Measurements from ENCODE around the gene ASAP2.

The ASAP2 gene

DNA sequence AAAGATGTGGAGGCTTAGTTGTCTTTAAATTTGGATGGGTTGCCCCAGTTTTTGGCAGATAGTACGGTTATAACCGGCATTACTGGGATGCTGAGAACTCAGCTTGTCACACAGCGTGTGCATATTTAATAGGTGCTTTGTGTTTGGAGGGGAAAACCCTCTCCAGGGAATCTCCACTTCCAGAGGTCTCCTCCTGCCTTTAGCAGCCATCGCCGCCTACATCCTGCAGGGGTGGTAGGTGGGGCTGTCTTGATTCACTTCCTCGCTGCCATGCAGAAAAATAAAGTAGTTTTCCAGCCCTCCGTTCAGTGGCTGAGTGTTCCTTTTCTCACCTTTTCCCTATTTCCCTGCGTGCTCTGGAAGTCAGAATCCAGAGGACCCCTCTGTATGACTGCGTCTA lies 140.3 kb downstream of the ASAP2 start:
- DNase-seq (ENCODE audit: low read depth in 2 of 2) = no peak

DNA sequence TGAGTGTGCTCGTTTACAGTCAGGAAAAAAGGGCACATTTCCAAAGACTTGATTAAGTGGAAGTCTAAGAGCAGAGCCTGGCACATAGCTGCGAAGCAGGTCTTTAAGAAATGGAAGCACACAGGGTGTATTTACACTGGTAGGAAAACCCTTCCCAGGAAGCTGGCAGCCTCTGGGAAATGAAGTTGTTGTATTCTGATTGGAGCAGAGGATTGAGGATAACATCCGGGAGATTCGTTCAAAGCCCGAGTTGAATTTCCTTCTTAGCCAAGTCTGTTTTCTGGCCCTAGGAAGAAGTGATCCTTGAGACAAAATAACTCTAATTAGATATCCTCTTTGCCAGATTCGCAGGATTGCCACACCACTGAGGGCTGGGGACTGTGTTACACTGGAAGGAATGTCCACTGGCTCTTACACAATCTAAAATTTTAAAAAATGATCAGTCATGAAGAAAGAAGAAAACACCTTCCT lies 140.8 kb downstream of the ASAP2 start:
- no peak for DNase-seq (ENCODE audit: low read depth in 2 of 2)

DNA sequence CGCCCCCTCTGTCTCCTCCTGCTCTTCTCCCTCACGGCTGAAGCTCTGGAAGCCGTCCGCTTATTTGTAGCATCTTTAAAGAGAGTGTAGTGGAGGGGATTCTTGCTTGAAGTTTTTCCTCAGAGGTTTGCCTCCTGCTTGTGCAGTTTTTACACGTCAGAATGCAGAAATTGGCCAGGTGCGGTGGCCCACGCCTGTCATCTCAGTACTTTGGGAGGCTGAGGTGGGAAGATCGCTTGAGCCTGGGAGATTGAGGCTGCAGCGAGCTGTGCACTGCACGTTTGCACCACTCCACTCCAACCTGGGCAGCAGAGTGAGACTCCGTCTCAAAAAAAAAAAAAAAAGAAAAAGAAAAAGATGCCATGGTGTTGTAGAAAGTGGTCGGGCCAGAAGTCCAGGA lies 147.7 kb downstream of the ASAP2 start:
- no peak for DNase-seq (ENCODE audit: low read depth in 2 of 2)

DNA sequence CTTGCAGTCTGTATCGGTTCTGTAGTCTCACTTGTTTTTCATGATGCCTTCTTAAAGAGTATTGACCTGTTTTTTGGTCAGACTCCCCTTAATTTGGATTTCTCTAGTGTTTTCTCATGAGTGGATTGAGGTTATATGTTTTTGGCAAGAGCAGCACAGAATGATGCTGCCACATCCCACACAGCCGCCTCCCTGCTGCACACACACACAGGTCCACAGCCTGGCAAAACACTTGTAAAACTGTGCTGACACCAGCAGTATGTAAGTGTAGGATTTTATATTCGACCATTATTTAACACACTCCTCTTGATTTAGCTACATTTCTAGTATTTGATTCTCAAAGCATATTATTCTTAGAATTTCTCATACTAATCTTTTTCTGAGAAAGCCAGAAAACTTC lies 148.7 kb downstream of the ASAP2 start:
- DNase-seq (ENCODE audit: low read depth in 2 of 2) = no peak

DNA sequence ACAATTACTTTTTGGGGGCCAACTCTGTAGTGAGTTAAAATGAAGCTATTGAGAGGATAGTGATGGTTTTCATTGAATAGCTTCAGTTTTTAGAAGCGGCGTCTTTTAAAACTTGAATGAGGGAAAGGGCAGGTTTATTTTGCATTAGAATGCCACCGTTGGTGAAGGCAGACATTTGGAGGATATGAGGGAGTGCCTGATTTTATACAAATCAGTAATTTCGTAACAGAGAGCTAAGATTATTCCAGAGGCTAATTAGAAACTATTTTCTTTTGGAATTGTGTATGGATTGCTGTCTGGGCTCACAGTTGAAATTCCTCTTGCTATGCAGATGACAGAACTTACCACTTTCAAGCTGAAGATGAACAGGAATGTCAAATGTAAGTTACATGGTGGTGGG lies 149.1 kb downstream of the ASAP2 start:
- no peak for DNase-seq (ENCODE audit: low read depth in 2 of 2)

DNA sequence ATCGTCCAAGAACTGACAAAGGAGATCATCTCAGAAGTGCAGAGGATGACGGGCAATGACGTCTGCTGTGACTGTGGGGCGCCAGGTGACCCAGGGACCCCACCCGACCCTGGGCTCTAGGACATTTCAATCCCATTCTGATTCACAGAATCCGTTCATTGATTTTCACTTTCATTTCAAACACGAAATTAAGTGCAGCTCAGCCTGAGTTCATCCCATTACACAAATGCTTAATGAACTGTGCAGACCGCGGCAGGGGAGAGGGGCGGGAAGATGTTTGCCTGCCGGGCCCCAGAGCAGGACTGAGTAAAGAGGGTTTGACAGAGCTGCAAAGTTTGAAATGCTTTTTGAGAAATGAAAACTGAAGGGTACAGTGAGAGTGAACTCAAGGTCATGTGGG lies 149.6 kb downstream of the ASAP2 start:
- no peak for DNase-seq (ENCODE audit: low read depth in 2 of 2)

DNA sequence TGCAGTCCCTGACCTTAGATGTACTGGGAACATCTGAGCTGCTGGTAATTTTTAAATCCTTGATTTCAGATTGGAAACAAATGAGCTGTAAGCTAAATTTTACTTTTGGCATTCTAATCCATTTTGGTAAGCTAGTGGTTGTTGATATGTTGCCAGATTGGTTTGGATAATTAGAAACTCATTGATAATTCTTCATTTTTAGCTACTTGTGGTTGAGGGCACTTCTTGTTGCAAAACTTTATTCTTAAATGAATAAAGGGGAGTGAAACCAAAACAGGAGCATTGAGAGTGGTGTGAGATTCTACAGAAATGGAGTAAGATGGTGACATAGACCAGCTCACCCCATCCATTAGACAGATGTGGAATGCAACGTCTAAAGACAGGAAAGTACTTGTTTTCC lies 152.2 kb downstream of the ASAP2 start:
- DNase-seq (ENCODE audit: low read depth in 2 of 2) = no peak

DNA sequence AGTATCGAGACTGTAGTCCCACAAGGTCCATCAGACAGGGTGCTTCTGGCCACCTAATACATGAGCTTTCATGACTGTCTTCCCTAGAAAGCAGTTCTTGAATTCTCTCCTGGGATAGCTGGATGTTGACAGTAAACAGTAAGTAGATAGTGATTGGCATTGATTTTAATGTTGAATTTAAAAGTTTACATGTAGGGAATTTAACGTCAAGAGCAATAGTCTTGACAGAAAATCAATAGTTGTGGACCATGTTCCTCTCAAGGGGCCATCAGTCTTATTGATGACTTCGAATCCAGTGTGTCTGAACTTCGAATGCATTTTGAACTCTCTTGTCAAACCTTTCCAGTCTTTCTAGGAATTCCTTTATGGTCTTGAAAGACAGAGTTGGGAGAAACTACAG lies 152.9 kb downstream of the ASAP2 start:
- DNase-seq (ENCODE audit: low read depth in 2 of 2) = no peak

DNA sequence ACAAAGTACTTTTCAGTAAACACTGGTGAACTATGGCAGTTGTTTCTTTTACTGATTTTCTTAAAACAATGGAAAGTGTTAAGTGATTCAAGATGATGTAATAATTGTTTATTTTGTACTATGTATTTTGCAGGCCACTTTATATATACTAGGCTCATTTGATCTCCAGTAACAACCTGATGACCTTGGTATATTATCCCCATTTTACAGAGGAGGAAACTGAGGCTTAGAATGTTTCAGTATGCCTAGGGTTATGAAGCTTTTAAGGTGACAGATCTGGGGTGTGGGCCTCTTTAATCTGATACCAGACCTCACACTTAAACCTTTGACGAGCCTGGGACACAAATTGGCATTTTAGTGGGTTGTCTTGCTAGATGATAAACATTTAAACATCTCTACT lies 153.5 kb downstream of the ASAP2 start:
- no peak for DNase-seq (ENCODE audit: low read depth in 2 of 2)

DNA sequence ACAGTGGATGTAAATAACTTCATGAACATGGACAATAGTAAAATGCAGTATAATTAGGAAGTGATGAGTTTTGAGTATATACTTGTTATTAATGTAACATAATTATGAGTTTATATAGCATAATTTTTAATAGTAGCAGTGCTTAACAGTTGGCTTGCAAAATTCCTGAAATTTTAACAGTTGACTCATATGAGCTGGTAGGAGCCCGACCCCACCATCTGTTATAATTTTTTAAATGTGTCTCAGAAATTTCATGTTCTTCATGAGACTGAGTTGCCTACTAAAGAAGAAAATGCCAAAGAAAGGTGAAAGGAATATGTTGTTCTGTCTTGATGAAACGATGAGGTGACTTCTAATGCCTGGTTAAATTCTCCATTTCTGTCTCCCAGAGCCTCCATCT lies 154.1 kb downstream of the ASAP2 start:
- DNase-seq (ENCODE audit: low read depth in 2 of 2) = no peak

DNA sequence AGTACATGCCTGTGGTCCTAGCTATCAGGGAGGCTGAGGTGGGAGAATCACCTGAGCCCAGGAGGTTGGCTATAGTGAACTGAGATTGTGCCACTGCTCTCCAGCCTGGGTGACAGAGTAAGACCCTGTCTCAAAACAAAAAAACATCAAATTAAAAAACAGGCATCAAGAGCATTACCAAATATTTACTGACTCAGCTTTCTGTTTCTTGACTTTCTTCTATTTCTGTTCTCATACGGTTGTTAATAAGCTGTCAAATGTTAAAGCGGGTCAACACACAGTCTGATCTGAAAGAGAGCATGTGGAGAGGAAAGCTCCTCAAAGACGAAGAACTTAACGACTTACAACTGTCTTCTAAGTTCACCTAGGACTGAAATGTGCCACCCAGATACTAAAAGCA lies 157.8 kb downstream of the ASAP2 start:
- DNase-seq (ENCODE audit: low read depth in 2 of 2) = no peak

DNA sequence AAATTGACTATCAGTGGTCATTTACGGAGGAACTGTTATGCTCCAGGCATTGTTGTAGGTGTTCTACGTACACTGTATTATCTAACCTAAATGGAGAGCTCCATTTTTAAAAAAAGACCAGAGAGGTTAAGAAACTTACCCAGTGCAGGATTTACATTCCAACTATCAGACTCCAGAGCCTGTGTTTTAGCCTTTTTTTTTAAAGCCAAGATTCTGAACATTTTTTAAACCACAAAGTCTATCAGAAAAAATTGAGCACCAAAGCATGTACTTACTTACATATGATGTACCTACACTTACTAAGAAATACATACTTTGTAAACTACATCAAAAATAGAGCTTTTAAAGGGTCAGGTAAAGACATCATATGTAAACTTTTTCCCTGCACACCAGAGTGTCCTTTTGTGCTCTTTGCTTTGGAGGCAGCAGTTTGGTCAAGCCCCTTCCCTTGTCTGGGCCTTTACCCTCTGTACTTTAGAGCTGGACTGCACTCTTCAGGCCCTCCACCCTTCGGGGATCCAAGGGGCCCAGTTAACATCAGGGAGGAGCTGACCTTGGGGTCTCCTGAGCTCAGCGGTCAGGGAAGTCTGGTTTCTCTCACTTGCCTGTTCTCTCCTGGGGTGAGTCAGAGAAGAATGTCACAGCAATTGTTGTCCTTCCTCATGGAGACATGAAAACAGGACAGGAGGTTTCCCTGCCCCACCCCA lies 158.3 kb downstream of the ASAP2 start:
- no peak for DNase-seq (ENCODE audit: low read depth in 2 of 2)

DNA sequence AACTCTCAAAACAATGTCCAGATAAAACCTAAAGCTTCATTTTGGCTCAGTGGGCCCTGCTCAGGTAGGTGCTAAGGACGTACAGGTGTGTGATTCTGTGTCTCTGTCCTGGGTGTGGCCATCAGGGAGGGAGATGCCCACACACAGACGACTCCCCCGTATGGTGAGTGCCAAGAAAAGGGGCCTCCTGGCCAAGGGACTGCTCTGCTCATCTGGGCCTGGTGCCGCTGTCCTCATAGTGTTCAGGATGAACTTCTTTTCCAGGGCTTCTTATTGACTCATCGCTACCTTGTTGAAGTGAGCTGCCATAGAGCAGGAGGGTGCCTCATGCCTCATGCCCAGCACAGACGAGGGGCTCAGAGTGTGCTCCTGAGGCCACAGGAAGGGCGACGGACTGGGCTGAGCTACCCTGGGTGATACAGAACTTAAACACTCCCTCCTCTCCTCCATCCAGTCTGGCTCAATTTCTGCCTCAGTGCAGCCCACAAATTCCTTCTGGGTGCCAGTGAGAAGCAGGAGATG lies 158.9 kb downstream of the ASAP2 start:
- no peak for DNase-seq (ENCODE audit: low read depth in 2 of 2)

DNA sequence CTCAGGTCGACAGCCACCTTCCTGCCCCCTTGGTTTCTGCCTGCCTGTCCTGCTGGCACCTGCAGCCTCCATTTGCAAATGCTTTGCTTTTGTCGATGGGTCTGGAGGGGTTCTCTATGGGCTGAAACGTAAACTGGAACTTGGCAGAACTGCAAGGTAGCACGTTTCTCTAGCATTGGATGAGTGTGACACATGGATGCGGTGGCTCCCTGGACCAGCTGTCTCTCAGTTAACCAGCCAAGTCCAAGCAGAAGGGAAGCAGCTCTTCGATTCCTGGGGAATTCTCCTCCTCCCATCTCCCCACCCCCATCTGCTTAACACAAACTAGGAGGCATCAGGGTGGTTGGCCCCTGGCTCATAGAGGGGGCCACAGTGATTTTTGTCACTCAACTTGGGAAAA lies 159.4 kb downstream of the ASAP2 start:
- DNase-seq (ENCODE audit: low read depth in 2 of 2) = no peak

DNA sequence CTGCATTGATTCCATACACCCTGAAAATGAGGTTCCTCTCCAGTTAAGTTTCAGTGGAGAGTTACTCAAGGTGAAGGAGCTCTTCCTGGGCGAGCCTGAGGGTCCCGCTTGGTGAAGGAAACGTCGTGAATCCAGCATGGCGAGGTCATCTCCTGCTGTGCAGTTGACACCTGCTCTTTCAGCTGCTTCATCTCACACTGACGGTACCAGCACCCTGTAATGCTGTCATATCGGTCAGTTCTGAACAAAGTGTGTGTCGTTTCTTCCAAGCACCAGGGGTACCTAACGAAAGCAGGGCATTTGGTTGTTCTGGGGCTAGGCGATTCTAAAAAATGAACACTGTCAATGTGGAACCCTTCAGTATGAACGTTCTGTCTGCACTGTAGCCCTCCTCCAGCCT lies 164.1 kb downstream of the ASAP2 start:
- no peak for DNase-seq (ENCODE audit: low read depth in 2 of 2)

DNA sequence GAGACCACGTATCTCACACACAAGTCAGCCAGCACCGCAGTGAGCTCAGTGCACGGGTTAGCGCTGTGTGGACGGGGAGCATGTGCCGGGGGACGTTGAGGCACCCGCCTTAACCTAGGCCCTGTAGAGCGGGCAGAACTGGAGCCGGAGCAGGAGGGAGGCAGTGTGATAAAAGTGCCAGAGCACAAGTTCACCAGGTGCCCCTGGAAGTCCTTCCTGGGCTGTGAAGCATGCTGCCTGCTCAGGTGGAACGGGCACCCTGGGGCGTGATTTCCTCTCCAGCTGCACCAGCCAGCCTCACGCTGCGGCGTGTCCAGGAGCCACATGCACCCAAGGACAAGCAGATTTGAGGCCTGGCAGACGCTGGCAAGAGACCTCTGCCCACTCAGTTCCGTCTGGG lies 166.4 kb downstream of the ASAP2 start:
- no peak for DNase-seq (ENCODE audit: low read depth in 2 of 2)

DNA sequence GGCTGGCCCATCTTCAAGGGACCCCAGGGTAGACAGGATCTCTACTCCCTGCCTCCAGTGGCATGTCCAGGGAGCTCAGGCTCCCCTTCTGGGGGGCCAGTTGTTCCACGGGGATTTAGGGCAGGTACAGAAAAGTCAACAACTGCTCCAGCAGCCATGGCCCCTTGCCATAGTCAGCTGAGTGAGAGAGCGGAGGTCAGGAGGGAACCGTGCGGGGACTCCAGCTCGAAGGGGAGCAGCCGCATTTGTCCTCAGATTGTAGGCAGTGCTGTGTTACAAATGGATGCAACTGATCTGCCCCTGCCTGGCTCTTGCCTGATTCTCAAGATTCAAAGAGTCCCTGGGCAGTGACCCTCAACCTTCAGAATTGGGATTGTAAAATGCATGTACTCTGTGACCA lies 166.9 kb downstream of the ASAP2 start:
- no peak for DNase-seq (ENCODE audit: low read depth in 2 of 2)

DNA sequence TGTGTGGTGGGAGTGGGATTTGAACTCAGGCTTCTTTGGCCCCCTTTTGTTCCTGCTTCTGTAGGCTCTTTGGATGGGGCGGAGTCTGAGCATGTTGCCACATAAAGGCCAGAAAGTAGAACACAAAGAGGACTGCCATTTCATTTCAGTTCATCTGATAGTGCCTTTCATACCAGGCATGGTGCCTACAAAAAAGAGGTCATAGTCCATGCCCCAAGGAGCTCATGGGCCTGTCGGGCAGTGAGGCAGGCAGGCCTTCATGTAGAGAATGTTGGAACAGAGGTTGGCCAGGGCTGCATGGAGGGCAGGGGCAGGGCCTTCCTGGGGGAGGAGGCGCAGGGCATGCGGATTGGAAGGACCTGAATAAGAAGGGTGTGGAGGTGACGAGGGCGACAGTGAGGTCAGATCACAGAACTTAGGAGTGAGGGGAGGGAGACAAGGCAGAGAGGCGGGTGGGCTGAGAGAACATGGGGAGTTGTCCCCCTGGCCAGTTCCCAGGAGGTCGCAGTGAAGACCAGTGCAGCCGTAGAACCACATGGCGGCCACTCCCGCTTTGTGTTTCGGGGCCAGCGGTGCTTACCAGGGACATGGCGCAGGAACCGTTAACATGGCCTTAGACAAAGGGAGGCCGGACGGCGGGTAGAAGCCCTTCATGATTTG lies 167.6 kb downstream of the ASAP2 start:
- no peak for DNase-seq (ENCODE audit: low read depth in 2 of 2)

DNA sequence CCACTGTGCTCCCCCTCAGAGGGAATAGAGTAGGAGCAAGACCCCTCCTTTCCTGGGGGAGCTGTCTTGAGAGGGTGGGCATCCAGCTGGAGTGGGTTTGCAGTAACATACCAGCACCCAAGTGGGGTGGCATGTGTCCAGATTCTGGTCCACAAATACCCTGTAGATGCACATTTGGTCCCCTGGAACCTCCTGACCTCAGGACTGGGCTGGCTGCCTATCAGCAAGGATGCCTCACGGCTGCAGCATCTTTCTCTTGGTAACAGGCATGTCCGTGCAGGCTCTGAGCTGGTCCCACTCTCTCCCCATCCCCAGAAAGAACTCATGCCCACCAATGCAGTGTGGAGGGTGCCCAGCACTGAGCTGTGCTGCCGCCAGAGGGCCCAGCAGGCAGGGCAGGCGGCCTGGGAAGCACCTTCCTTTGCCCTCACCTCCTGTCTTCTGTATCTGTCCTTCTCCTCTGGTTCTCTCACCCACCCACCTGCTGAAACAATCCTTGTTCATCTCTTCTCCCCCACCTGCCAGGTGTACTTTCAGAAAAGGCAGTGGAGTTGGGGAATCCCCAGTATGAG lies 169.3 kb downstream of the ASAP2 start:
- DNase-seq (ENCODE audit: low read depth in 2 of 2) = no peak

DNA sequence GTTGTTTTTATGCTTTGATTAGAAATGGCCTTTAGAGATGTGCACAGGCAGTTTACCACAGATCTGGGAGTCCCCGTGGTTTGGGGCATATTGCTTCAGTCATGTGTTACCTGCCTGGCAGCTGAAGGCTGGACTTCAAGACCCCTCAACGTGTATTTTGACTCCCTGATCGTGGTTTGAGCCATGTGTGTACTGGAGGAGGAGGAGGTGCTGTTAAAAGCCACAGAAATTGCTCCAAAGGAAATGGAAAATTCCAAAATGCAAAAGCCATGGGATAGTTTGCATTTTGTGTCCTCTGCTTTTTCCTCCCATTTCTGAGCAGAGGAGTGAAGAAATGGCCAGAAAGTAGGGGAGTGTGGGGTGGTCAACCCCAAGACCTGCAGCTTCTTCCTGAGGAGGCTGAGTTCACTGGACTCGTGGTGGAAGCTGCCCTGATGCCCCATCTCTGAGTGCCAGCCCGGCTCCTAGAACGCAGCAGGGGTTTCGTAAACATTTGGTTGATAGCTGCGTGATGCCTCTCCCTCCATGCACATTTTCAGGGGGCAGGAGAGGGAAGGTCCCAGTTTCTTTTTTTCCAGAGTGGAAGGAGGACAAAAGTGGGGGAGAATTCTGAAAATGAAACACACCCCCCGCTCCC lies 171.0 kb downstream of the ASAP2 start:
- DNase-seq (ENCODE audit: low read depth in 2 of 2) = no peak

DNA sequence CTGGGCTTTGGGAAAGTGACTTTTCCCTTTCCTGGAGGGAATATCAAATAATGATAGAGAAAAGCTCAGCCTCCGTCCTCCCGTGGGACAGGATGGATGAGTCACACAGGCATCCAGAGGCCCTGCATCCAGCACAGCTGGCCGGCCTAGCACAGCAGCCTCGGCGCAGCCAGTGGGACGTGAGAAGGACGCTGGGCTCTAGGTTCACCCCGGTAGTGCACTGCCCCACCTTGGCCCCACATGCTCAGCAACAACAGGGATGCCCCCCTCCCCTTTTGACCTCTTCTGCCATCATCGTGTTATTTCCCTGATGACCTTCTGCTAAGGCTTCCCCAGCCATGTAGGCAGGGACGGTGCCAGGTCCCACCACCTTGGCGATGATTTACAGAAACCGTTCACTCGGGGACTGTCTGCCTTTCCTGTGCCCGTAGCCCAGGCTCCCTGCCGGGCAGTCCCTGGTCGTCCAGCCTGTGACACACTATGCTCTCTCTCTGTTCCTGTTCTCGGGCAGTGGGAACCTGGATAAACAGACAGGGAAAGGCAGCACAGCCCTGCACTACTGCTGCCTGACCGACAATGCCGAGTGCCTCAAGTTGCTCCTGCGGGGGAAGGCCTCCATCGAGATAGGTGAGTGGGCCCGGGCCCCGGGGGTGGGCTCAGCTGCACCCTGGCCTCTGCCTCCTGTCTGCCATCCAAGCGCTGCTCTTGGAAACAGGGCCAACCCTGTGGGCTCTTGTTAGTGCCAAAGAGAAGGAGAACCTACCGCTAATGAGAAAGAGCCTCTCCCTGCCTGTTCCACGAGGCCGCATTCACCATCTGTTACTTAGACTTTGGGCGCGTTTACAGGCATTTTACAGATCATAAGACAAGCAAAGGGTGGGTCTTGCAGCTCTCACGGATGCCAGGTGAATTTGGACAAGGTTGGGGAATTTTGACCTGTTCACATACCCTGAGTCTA lies 172.1 kb downstream of the ASAP2 start:
- DNase-seq (ENCODE audit: low read depth in 2 of 2) = no peak

DNA sequence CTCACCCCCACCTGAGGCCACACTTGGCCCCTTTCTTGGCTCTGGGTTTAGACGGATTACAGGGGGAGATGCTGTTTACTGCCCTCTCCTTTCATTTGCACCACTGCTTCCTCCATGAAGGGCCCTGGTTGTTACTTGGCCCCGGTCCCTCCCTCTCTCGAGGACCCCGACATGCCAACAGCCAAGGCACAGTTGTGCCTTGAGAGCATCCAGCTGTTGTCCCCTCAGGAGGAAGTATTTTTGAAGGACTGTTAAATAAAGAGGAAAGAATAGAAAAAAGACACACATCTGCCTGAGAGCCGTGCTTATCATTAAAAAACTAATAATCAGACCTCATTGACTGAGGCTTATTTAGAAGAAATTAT lies 172.8 kb downstream of the ASAP2 start:
- DNase-seq (ENCODE audit: low read depth in 2 of 2) = no peak
